GM12872 (cell line): ENCODE data around the gene ZNF407.

ENCODE experiments used
- TF ChIP-seq, protein P1 (sequence below): IDR thresholded peaks from 3 replicates; pipeline ENCODE4 v1.5.1; 2011; ENCODE audit warnings: low read depth, mild to moderate bottlenecking, low read length, moderate library complexity; ENCODE audit not compliant: insufficient read depth

Gene ZNF407

DNA sequence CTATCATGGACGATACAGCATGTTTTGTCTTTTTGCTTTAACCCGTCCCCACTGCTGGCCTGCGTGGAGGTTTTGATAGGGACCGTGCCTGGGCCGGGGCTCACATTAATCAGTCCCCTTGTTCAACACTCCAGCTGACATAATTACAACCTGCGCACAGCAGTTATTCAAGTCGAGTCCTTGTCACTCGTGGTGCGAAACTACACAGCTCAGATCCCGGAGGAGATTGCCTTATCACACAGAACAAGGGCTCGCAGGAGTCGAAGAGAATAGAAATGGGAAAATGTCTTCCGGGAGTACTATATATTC, 304.4 kb downstream of the ZNF407 start:
- TF ChIP-seq, protein P1, sequence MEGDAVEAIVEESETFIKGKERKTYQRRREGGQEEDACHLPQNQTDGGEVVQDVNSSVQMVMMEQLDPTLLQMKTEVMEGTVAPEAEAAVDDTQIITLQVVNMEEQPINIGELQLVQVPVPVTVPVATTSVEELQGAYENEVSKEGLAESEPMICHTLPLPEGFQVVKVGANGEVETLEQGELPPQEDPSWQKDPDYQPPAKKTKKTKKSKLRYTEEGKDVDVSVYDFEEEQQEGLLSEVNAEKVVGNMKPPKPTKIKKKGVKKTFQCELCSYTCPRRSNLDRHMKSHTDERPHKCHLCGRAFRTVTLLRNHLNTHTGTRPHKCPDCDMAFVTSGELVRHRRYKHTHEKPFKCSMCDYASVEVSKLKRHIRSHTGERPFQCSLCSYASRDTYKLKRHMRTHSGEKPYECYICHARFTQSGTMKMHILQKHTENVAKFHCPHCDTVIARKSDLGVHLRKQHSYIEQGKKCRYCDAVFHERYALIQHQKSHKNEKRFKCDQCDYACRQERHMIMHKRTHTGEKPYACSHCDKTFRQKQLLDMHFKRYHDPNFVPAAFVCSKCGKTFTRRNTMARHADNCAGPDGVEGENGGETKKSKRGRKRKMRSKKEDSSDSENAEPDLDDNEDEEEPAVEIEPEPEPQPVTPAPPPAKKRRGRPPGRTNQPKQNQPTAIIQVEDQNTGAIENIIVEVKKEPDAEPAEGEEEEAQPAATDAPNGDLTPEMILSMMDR = no peak

GRCh38 chr18:74905247-74905646, 307.6 kb downstream of the ZNF407 start:
- TF ChIP-seq, protein P1 = no peak

DNA sequence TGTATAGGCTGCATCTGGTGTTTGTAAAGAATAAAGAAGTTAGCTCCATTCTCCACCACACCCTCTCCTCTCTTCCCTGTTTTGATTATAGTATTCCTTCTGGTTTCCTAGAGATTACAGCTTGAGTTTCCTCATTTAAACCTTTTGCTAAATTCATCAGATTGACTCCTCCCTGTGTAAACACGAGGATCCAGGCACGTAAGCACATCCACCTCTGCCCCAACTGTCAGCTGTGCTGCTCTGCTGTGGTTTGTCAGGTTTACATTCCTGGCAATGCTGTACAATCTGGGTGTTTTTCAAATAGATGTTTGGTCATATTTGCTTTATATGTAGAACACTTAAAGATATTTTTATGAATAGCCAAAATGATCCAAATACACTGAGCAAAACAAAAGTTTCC, 308.5 kb downstream of the ZNF407 start:
- TF ChIP-seq, protein P1 = no peak

GRCh38 chr18:74914052-74914591, 316.5 kb downstream of the ZNF407 start:
- TF ChIP-seq, protein P1 = no peak

- TF ChIP-seq, protein P1 = no peak
Observed at GRCh38 chr18:74914648-74915047, 317.0 kb downstream of the ZNF407 start.

DNA sequence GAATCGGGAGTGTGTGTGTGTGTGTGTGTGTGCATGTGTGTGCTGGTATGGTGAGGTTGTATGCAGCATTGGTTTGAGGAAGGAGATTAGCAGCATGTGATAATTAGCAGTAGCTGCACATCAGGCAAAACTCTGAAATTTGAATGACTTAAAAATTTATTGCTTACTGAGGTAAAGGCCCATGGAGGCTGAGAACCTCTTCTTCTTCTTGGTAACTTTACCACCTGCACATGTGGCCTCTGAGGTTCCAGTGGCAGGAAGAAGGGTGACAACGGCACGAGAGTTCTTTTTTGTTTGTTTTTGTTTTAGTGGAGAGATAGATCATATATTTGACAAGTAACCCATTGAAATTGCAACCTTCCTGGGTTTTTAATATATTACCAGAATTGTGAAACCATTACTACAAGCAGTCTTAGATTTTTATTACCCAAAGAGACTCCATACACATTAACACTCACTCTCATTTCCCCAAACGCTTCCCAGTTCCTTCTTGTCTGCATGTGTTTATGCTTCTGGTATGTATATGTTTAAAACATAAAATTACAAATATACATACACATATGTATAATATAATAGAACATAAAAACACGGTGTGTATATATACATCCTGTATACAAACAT, 319.2 kb downstream of the ZNF407 start:
- TF ChIP-seq, protein P1 = no peak

GRCh38 chr18:74918276-74918790, 320.7 kb downstream of the ZNF407 start:
- TF ChIP-seq, protein P1 = no peak
